Neuronal stem cell (in vitro differentiated cells): ENCODE measurements around the gene LCAT.

Experiments used
- DNase-seq: peaks from one replicate; pipeline ENCODE4 v3.0.0-alpha.2; 2013; ENCODE audit warnings: low spot score
- H2AFZ ChIP-seq: one replicate; pipeline ENCODE4 v1.6.1; 2013; ENCODE audit warnings: mild to moderate bottlenecking, low read length, inconsistent platforms
- H2AK5ac ChIP-seq: 2 replicates; pipeline ENCODE4 v1.6.1; 2013; ENCODE audit warnings: low read depth, mild to moderate bottlenecking, inconsistent platforms, low read length, moderate library complexity, mixed read lengths
- H2BK120ac ChIP-seq: 2 replicates; pipeline ENCODE4 v1.6.1; 2013; ENCODE audit warnings: low read depth, mild to moderate bottlenecking, inconsistent platforms, low read length, moderate library complexity, mixed read lengths
- H2BK12ac ChIP-seq: one replicate; pipeline ENCODE4 v1.6.1; 2013; ENCODE audit warnings: low read length, inconsistent platforms
- H2BK15ac ChIP-seq: 2 replicates; pipeline ENCODE4 v1.6.1; 2013; ENCODE audit warnings: mild to moderate bottlenecking, low read length, inconsistent platforms, mixed read lengths
- H2BK5ac ChIP-seq: one replicate; pipeline ENCODE4 v1.6.1; 2013; ENCODE audit warnings: inconsistent platforms, mild to moderate bottlenecking, low read length, moderate library complexity
- H3K14ac ChIP-seq: one replicate; pipeline ENCODE4 v1.6.1; 2013; ENCODE audit warnings: low read length, inconsistent platforms
- H3K18ac ChIP-seq: 2 replicates; pipeline ENCODE4 v1.6.1; 2013; ENCODE audit warnings: low read length, inconsistent platforms
- H3K23ac ChIP-seq: 2 replicates; pipeline ENCODE4 v1.6.1; 2013; ENCODE audit warnings: low read depth, mild to moderate bottlenecking, mixed read lengths, low read length, inconsistent platforms; ENCODE audit not compliant: poor library complexity
- H3K27ac ChIP-seq: replicated peaks from 3 replicates; pipeline ENCODE4 v1.5.1; 2013; ENCODE audit warnings: low read length, inconsistent platforms
- H3K27me3 ChIP-seq, 3 experiments: 2 replicates each; pipeline ENCODE4 v1.6.1; 2013; ENCODE audit warnings: low read length in 3 of 3, mild to moderate bottlenecking in 2 of 3, inconsistent platforms in 1 of 3, low read depth in 1 of 3, mixed read lengths in 1 of 3, moderate library complexity in 1 of 3; ENCODE audit not compliant: control insufficient read depth in 3 of 3, insufficient read depth in 3 of 3
- H3K36me3 ChIP-seq, 2 donors: replicated peaks in 1 of 2; 2 replicates each; pipeline ENCODE4 v1.6.1; 2013; ENCODE audit warnings: low read length in 2 of 2; ENCODE audit not compliant: control insufficient read depth in 2 of 2, insufficient read depth in 2 of 2
- H3K4ac ChIP-seq: 2 replicates; pipeline ENCODE4 v1.6.1; 2013; ENCODE audit warnings: inconsistent platforms, mild to moderate bottlenecking, low read length, moderate library complexity
- H3K4me1 ChIP-seq, 2 donors: 1 replicate in 1 of 2; 2 replicates in 1 of 2; pipeline ENCODE4 v1.6.1; 2013; ENCODE audit warnings: low read length in 2 of 2, low read depth in 1 of 2; ENCODE audit not compliant: control insufficient read depth in 2 of 2, insufficient read depth in 1 of 2
- H3K4me2 ChIP-seq: one replicate; pipeline ENCODE4 v1.6.1; 2013; ENCODE audit warnings: mild to moderate bottlenecking, low read length, inconsistent platforms; ENCODE audit not compliant: insufficient read depth, poor library complexity, severe bottlenecking
- H3K4me3 ChIP-seq, 2 donors: 2 replicates each; pipeline ENCODE4 v1.5.1; 2013; ENCODE audit warnings: low read length in 2 of 2, mild to moderate bottlenecking in 2 of 2, inconsistent platforms in 1 of 2, moderate library complexity in 1 of 2
- H3K79me1 ChIP-seq: one replicate; pipeline ENCODE4 v1.6.1; 2013; ENCODE audit warnings: low read depth, mild to moderate bottlenecking, inconsistent platforms, low read length, moderate library complexity
- H3K9ac ChIP-seq: one replicate; pipeline ENCODE4 v1.6.1; 2013; ENCODE audit warnings: mild to moderate bottlenecking, low read depth, low read length, inconsistent platforms; ENCODE audit not compliant: poor library complexity
- H3K9me3 ChIP-seq, 2 donors: replicated peaks in 1 of 2; 2 replicates each; pipeline versions ENCODE3 to v1.6.1; 2013; ENCODE audit warnings: low read length in 2 of 2, mild to moderate bottlenecking in 2 of 2, inconsistent platforms in 1 of 2, low read depth in 1 of 2, mixed read lengths in 1 of 2, moderate library complexity in 1 of 2; ENCODE audit not compliant: control insufficient read depth in 2 of 2, insufficient read depth in 1 of 2
- H4K8ac ChIP-seq: one replicate; pipeline ENCODE4 v1.6.1; 2013; ENCODE audit warnings: low read depth, mild to moderate bottlenecking, inconsistent platforms, low read length, moderate library complexity
- H4K91ac ChIP-seq: one replicate; pipeline ENCODE4 v1.6.1; 2013; ENCODE audit warnings: low read length, low read depth, mild to moderate bottlenecking, inconsistent platforms; ENCODE audit not compliant: poor library complexity
- WGBS, 2 donors: extraction: QIAGEN DNeasy Blood & Tissue Kit; methylation state at CpG; one replicate each; pipeline ENCODE4 v1.1.7; 2013; ENCODE audit warnings: missing lambda C conversion rate in 2 of 2, mixed read lengths in 1 of 2; ENCODE audit not compliant: insufficient read length in 2 of 2, insufficient replicate concordance in 1 of 2; ENCODE audit errors: extremely low coverage in 2 of 2; 5-methylcytosine and 5-hydroxymethylcytosine counted together

The LCAT gene

GRCh38 chr16:67923414-67924116, 20.4 kb downstream of the LCAT start:
- no peak overlapping the region for H4K91ac ChIP-seq
- no peak overlapping the region for H3K4ac ChIP-seq
- no peak overlapping the region for H3K23ac ChIP-seq
- H3K4me1 ChIP-seq: no peaks in the 10 kb centered on the region
- no peak overlapping the region for H2BK5ac ChIP-seq
- no peak overlapping the region for H2AK5ac ChIP-seq
- no peak overlapping the region for H3K27ac ChIP-seq
- H3K9me3 ChIP-seq: peaks cover 0 to 2% of the 10 kb centered on the region in 2 donors
- no peak overlapping the region for H3K4me3 ChIP-seq
- H4K8ac ChIP-seq: no peak overlapping the region
- no peak for DNase-seq
- H2BK120ac ChIP-seq: no peak overlapping the region
- peaks cover 13 to 53% of the 10 kb centered on the region in 2 donors for H3K36me3 ChIP-seq
- no peak overlapping the region for H3K4me2 ChIP-seq
- H3K14ac ChIP-seq: no peak overlapping the region
- no peaks in the 10 kb centered on the region for H3K27me3 ChIP-seq
- peaks cover 18% of the 10 kb centered on the region for H3K79me1 ChIP-seq
- no peak overlapping the region for H3K18ac ChIP-seq
- no peak overlapping the region for H2AFZ ChIP-seq
- H3K9ac ChIP-seq: peak overlapping the region; percentile 16
- no peak overlapping the region for H2BK12ac ChIP-seq
- H2BK15ac ChIP-seq: no peak overlapping the region
- WGBS, 2 donors: no CpG with 5 or more reads among the region's 10 CpGs

- H3K18ac ChIP-seq: no peak overlapping the region
- H2BK15ac ChIP-seq: no peak overlapping the region
- H3K27me3 ChIP-seq: no peaks in the 10 kb centered on the region
- no peak overlapping the region for H3K4me2 ChIP-seq
- H2BK5ac ChIP-seq: peak overlapping the region; percentile 61
- DNase-seq: no peak
- H3K36me3 ChIP-seq: peaks cover 15 to 48% of the 10 kb centered on the region in 2 donors
- H3K9me3 ChIP-seq: peaks cover 0 to 2% of the 10 kb centered on the region in 2 donors
- no peak overlapping the region for H4K8ac ChIP-seq
- H3K79me1 ChIP-seq: peaks cover 21% of the 10 kb centered on the region
- H3K14ac ChIP-seq: no peak overlapping the region
- H2AK5ac ChIP-seq: no peak overlapping the region
- no peak overlapping the region for H3K27ac ChIP-seq
- no CpG with 5 or more reads among the region's 8 CpGs for WGBS, 2 donors
- H3K4ac ChIP-seq: no peak overlapping the region
- no peak overlapping the region for H4K91ac ChIP-seq
- H2BK120ac ChIP-seq: no peak overlapping the region
- H3K23ac ChIP-seq: no peak overlapping the region
- no peaks in the 10 kb centered on the region for H3K4me1 ChIP-seq
- no peak overlapping the region for H3K4me3 ChIP-seq
- no peak overlapping the region for H3K9ac ChIP-seq
- H2BK12ac ChIP-seq: no peak overlapping the region
- no peak overlapping the region for H2AFZ ChIP-seq
Observed at GRCh38 chr16:67922740-67923139, 21.2 kb downstream of the LCAT start.

- no CpG with 5 or more reads among the region's 5 CpGs for WGBS, 2 donors
- peak overlapping the region; percentile 29 for H3K23ac ChIP-seq
- H3K4me3 ChIP-seq: no peak overlapping the region
- no peak overlapping the region for H2AFZ ChIP-seq
- H3K18ac ChIP-seq: no peak overlapping the region
- peak overlapping the region; percentile 61 for H3K9ac ChIP-seq
- no peak overlapping the region for H2BK15ac ChIP-seq
- H3K79me1 ChIP-seq: peaks cover 23% of the 10 kb centered on the region
- no peak overlapping the region for H2BK120ac ChIP-seq
- H3K4me2 ChIP-seq: no peak overlapping the region
- H3K27ac ChIP-seq: no peak overlapping the region
- H3K27me3 ChIP-seq: no peaks in the 10 kb centered on the region
- H3K4me1 ChIP-seq: no peaks in the 10 kb centered on the region
- no peak overlapping the region for H4K8ac ChIP-seq
- H3K9me3 ChIP-seq: no peaks in the 10 kb centered on the region
- no peak overlapping the region for H2BK5ac ChIP-seq
- no peak overlapping the region for H3K4ac ChIP-seq
- H3K36me3 ChIP-seq: peaks cover 14 to 47% of the 10 kb centered on the region in 2 donors
- no peak overlapping the region for H2AK5ac ChIP-seq
- no peak for DNase-seq
- H2BK12ac ChIP-seq: no peak overlapping the region
- H4K91ac ChIP-seq: no peak overlapping the region
- H3K14ac ChIP-seq: no peak overlapping the region
Observed at GRCh38 chr16:67922221-67922620, 21.7 kb downstream of the LCAT start.

- Histone ChIP-seq H2AK5ac (no peak overlapping the region), H2AFZ (no peak overlapping the region), H2BK120ac (no peak overlapping the region), H2BK15ac (no peak overlapping the region), H3K79me1 (peaks cover 29% of the 10 kb centered on the region), H3K14ac (peak overlapping the region; percentile 14), H3K27me3 (no peaks in the 10 kb centered on the region), H3K4ac (no peak overlapping the region), H2BK5ac (no peak overlapping the region), H2BK12ac (no peak overlapping the region), H3K18ac (no peak overlapping the region), H3K27ac (no peak overlapping the region), H3K9ac (peak overlapping the region; percentile 30), H3K4me1 (peaks cover 0 to 2% of the 10 kb centered on the region in 2 donors), H4K91ac (no peak overlapping the region), H4K8ac (no peak overlapping the region), H3K36me3 (peaks cover 17 to 58% of the 10 kb centered on the region in 2 donors), H3K9me3 (no peaks in the 10 kb centered on the region), H3K4me3 (peak overlapping the region in 1 of 2 donors; percentile 49), H3K4me2 (no peak overlapping the region), H3K23ac (no peak overlapping the region)
- DNase-seq: no peak
- no CpG with 5 or more reads among the region's 6 CpGs for WGBS, 2 donors
Observed at GRCh38 chr16:67919622-67920221, 24.2 kb downstream of the LCAT start.
